Mesendoderm (in vitro differentiated cells): ENCODE data around the gene CYP27C1.
"Not testable (repeated sequence)": the region's sequence is repeated elsewhere in the genome, so short reads cannot be mapped to it uniquely, and the experiment has no call there.

Experiments
- DNase-seq: peaks from one replicate; pipeline ENCODE4 v3.0.0; 2013
- H2AK5ac ChIP-seq: 2 replicates; pipeline ENCODE4 v1.6.1; 2013; ENCODE audit warnings: low read length, inconsistent platforms
- H2BK120ac ChIP-seq: 2 replicates; pipeline ENCODE4 v1.6.1; 2013; ENCODE audit warnings: low read depth, mild to moderate bottlenecking, low read length, moderate library complexity, mixed read lengths
- H2BK15ac ChIP-seq: replicated peaks from 2 replicates; pipeline ENCODE4 v1.6.1; 2013; ENCODE audit warnings: low read depth, mild to moderate bottlenecking, moderate library complexity
- H2BK5ac ChIP-seq: 2 replicates; pipeline ENCODE4 v1.6.1; 2013; ENCODE audit warnings: low read length, inconsistent platforms
- H3K18ac ChIP-seq: 2 replicates; pipeline ENCODE4 v1.6.1; 2013; ENCODE audit warnings: mild to moderate bottlenecking, low read length, mixed read lengths
- H3K23ac ChIP-seq: one replicate; pipeline ENCODE4 v1.6.1; 2013; ENCODE audit warnings: low read length
- H3K27ac ChIP-seq: 2 replicates; pipeline ENCODE4 v1.5.1; 2013; ENCODE audit warnings: low read depth, mild to moderate bottlenecking, inconsistent platforms, low read length, moderate library complexity
- H3K27me3 ChIP-seq: 2 replicates; pipeline ENCODE4 v1.6.1; 2013; ENCODE audit warnings: low read length, control low read depth, mild to moderate bottlenecking, inconsistent platforms; ENCODE audit not compliant: insufficient read depth, poor library complexity
- H3K36me3 ChIP-seq: 2 replicates; pipeline ENCODE4 v1.6.1; 2013; ENCODE audit warnings: low read length, inconsistent platforms; ENCODE audit not compliant: control insufficient read depth, insufficient read depth
- H3K4ac ChIP-seq: one replicate; pipeline ENCODE4 v1.6.1; 2013; ENCODE audit warnings: low read depth, mild to moderate bottlenecking, low read length, moderate library complexity
- H3K4me1 ChIP-seq: 2 replicates; pipeline ENCODE4 v1.6.1; 2013; ENCODE audit warnings: low read depth, low read length, inconsistent platforms; ENCODE audit not compliant: control insufficient read depth
- H3K4me2 ChIP-seq: 2 replicates; pipeline ENCODE4 v1.6.1; 2013; ENCODE audit warnings: low read length
- H3K4me3 ChIP-seq: 2 replicates; pipeline ENCODE4 v1.5.1; 2013; ENCODE audit warnings: mild to moderate bottlenecking, low read length
- H3K56ac ChIP-seq: one replicate; pipeline ENCODE4 v1.6.1; 2013; ENCODE audit warnings: low read length
- H3K79me1 ChIP-seq: 2 replicates; pipeline ENCODE4 v1.6.1; 2013; ENCODE audit warnings: low read length, inconsistent platforms
- H3K79me2 ChIP-seq: 2 replicates; pipeline ENCODE4 v1.6.1; 2013; ENCODE audit warnings: mild to moderate bottlenecking, low read length; ENCODE audit not compliant: control insufficient read depth, insufficient read depth
- H3K9ac ChIP-seq: 2 replicates; pipeline ENCODE4 v1.6.1; 2013; ENCODE audit warnings: low read length, inconsistent platforms
- H4K5ac ChIP-seq: one replicate; pipeline ENCODE4 v1.6.1; 2013; ENCODE audit warnings: low read length
- H4K8ac ChIP-seq: one replicate; pipeline ENCODE4 v1.6.1; 2013; ENCODE audit warnings: low read depth, mild to moderate bottlenecking, control low read depth, low read length, moderate library complexity
- WGBS: extraction: QIAGEN DNeasy Blood & Tissue Kit; methylation state at CpG from one replicate; pipeline ENCODE4 v1.1.7; 2013; ENCODE audit warnings: low lambda C conversion rate, missing lambda C conversion rate; ENCODE audit not compliant: insufficient coverage; ENCODE audit errors: extremely low coverage; 5-methylcytosine and 5-hydroxymethylcytosine counted together

Gene CYP27C1

DNA sequence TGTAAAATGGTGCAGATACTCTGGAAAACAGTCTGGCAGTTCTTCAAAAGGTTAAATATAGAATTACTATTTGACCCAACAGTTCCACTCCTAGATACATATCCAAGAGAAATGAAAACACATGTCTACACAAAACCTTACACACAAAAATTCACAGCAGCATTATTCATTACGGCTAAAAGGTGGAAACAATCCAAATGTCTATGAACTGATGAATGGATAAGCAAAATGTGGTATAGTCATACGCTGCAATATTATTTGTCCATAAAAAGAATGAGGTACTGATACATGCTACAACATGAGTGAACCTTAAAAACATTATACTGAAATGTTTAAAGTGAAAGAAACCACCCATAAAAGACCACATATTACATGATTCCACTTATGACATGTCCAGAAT lies 4.0 kb downstream of the CYP27C1 start:
- H2AK5ac ChIP-seq: no peak overlapping the region
- H4K5ac ChIP-seq: no peak overlapping the region
- no peak overlapping the region for H3K4me2 ChIP-seq
- no peak overlapping the region for H3K9ac ChIP-seq
- no peaks in the 10 kb centered on the region for H3K79me2 ChIP-seq
- no peak for DNase-seq
- H2BK5ac ChIP-seq: no peak overlapping the region
- no peaks in the 10 kb centered on the region for H3K27me3 ChIP-seq
- no peak overlapping the region for H3K4ac ChIP-seq
- no peaks in the 10 kb centered on the region for H3K79me1 ChIP-seq
- H2BK120ac ChIP-seq: no peak overlapping the region
- H3K23ac ChIP-seq: no peak overlapping the region
- H3K27ac ChIP-seq: no peak overlapping the region
- H3K4me3 ChIP-seq: no peak overlapping the region
- H2BK15ac ChIP-seq: no peak overlapping the region
- no peaks in the 10 kb centered on the region for H3K36me3 ChIP-seq
- no CpG with 5 or more reads among the region's 2 CpGs for WGBS
- no peaks in the 10 kb centered on the region for H3K4me1 ChIP-seq
- H4K8ac ChIP-seq: no peak overlapping the region
- no peak overlapping the region for H3K56ac ChIP-seq
- H3K18ac ChIP-seq: no peak overlapping the region

DNA sequence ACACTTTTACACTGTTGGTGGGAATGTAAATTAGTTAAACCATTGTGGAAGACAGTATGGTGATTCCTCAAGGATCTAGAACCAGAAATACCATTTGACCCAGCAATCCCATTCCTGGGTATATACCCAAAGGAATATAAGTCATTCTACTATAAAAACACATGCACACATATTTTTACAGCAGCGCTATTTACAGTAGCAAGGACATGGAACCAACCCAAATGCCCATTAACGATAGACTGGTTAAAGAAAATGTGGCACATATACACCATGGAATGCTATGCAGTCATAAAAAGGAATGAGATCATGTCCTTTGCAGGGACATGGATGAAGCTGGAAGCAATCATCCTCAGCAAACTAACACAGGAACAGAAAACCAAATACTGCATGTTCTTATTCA lies 5.9 kb downstream of the CYP27C1 start:
- WGBS: no CpG with 5 or more reads among the region's 2 CpGs
- H3K18ac ChIP-seq, DNase-seq, H2BK120ac ChIP-seq, H3K79me2 ChIP-seq, H3K79me1 ChIP-seq, H2AK5ac ChIP-seq, H2BK5ac ChIP-seq, H3K4ac ChIP-seq, H3K27ac ChIP-seq, H3K36me3 ChIP-seq, H3K9ac ChIP-seq, H3K4me3 ChIP-seq, H3K4me2 ChIP-seq, H3K27me3 ChIP-seq, H3K4me1 ChIP-seq, H4K5ac ChIP-seq, H3K56ac ChIP-seq, H4K8ac ChIP-seq, H2BK15ac ChIP-seq, H3K23ac ChIP-seq: not testable (repeated sequence)

DNA sequence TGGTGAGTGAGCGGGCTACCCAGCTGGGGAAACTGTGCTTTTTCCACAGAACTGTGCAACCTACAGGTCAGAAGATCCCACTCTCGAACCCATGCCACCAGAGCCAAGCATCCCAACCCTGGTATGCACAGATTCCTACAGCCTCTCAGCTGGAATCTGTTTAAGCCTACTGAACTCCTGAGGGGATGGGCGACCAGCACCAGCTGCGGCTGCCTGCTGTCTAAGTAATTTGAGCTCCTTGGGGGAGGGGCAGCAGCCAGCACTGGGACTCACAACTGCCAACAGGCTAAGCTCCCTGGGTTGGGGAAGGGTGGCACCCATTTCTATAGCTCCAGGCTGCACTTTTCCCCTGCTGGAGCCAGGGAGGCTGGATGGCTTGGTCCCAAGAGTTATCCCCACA lies 11.8 kb downstream of the CYP27C1 start:
- H3K9ac ChIP-seq: no peak overlapping the region
- no peak overlapping the region for H3K18ac ChIP-seq
- H3K79me2 ChIP-seq: no peaks in the 10 kb centered on the region
- no peak overlapping the region for H2BK5ac ChIP-seq
- no peak overlapping the region for H3K4me3 ChIP-seq
- peaks cover 7% of the 10 kb centered on the region for H3K4me1 ChIP-seq
- no peak overlapping the region for H2BK15ac ChIP-seq
- H3K27ac ChIP-seq: no peak overlapping the region
- no CpG with 5 or more reads among the region's 4 CpGs for WGBS
- DNase-seq: peak; percentile 71
- no peak overlapping the region for H3K56ac ChIP-seq
- H4K5ac ChIP-seq: no peak overlapping the region
- H2BK120ac ChIP-seq: no peak overlapping the region
- no peaks in the 10 kb centered on the region for H3K27me3 ChIP-seq
- no peak overlapping the region for H3K4ac ChIP-seq
- no peaks in the 10 kb centered on the region for H3K36me3 ChIP-seq
- no peak overlapping the region for H4K8ac ChIP-seq
- H3K23ac ChIP-seq: no peak overlapping the region
- no peak overlapping the region for H2AK5ac ChIP-seq
- no peak overlapping the region for H3K4me2 ChIP-seq
- no peaks in the 10 kb centered on the region for H3K79me1 ChIP-seq

DNA sequence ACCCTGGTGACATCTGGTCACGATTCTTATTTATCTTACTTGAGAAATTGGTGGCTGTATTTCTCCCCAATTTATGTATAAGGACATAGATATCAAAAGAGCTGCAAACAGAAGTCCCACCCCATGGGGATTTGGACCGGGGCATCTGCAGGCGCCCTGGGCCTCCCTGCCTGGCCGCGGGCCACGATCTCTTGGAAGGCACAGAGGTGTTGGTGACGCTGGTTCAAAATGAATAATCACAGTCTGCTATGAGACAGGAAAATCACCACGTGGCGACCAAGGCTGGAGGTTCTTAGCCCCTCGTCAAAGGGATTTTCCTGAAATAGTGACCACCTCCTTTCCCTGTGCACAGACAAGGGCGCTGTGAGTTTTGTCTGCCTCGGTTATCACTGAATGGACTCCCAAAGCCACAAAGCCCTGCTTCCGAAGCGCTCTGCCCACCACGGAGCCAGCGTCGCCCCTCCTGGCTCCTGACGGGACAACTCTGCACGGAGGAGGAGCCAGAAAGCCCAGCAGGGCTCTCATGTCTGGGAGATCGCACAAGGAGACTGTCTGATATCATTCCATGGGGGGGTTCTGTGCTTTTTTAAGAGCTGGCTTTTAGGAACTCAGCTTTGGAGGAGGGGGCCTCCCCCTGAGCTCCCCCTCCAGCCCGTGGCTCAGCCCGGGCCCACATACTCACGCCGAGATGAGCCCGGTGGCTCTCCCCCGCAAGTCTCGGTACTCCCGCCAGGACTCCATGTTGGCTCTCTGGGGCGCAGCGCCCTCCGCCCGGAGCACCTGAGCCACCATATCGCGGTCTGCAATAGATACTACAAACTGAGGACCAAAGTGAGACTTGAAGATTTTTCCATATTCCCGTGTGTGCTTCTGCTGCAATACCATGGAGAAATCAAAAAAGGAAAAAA lies 14.6 kb downstream of the CYP27C1 start:
- H3K79me2 ChIP-seq: no peaks in the 10 kb centered on the region
- no peak overlapping the region for H3K4ac ChIP-seq
- WGBS: no CpG with 5 or more reads among the region's 35 CpGs
- peaks cover 7% of the 10 kb centered on the region for H3K4me1 ChIP-seq
- peak overlapping the region; percentile 32 for H3K9ac ChIP-seq
- no peak overlapping the region for H2BK120ac ChIP-seq
- no peak overlapping the region for H3K18ac ChIP-seq
- H2BK15ac ChIP-seq: no peak overlapping the region
- H2AK5ac ChIP-seq: no peak overlapping the region
- no peak overlapping the region for H4K8ac ChIP-seq
- H4K5ac ChIP-seq: no peak overlapping the region
- no peak overlapping the region for H3K4me2 ChIP-seq
- H3K23ac ChIP-seq: peak overlapping the region; percentile 80
- H3K79me1 ChIP-seq: no peaks in the 10 kb centered on the region
- H3K4me3 ChIP-seq: no peak overlapping the region
- DNase-seq: no peak
- peak overlapping the region; percentile 34 for H3K56ac ChIP-seq
- H3K27ac ChIP-seq: no peak overlapping the region
- no peaks in the 10 kb centered on the region for H3K27me3 ChIP-seq
- no peaks in the 10 kb centered on the region for H3K36me3 ChIP-seq
- no peak overlapping the region for H2BK5ac ChIP-seq

DNA sequence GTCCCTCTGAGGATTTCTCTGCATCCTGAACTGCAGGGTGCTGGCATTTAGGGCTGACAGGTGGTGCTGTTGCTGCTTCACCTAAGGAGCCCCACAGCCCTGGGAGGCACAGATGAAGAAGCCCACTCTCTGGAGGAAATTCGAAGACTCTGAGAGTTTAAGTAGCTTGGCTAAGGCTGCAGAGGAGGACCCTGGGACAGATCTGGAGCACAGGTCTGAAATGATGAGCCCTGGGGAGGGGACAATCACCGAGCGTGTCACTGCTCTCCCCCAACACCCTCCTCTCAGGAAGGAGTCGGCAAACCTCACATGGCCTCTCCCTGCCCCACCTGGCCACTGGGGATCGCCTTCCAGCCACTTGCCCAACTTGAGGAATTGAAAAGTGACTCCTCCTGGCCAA lies 18.6 kb downstream of the CYP27C1 start:
- Histone ChIP-seq H3K79me1 (no peaks in the 10 kb centered on the region), H4K5ac (no peak overlapping the region), H2AK5ac (no peak overlapping the region), H3K4me1 (no peaks in the 10 kb centered on the region), H2BK120ac (no peak overlapping the region), H3K4me2 (no peak overlapping the region), H3K18ac (no peak overlapping the region), H3K56ac (no peak overlapping the region), H3K79me2 (no peaks in the 10 kb centered on the region), H3K4me3 (no peak overlapping the region), H3K27ac (no peak overlapping the region), H3K27me3 (no peaks in the 10 kb centered on the region), H3K23ac (no peak overlapping the region), H2BK5ac (no peak overlapping the region), H3K4ac (no peak overlapping the region), H4K8ac (no peak overlapping the region), H3K9ac (no peak overlapping the region), H3K36me3 (no peaks in the 10 kb centered on the region), H2BK15ac (no peak overlapping the region)
- DNase-seq: no peak
- no CpG with 5 or more reads among the region's 5 CpGs for WGBS

DNA sequence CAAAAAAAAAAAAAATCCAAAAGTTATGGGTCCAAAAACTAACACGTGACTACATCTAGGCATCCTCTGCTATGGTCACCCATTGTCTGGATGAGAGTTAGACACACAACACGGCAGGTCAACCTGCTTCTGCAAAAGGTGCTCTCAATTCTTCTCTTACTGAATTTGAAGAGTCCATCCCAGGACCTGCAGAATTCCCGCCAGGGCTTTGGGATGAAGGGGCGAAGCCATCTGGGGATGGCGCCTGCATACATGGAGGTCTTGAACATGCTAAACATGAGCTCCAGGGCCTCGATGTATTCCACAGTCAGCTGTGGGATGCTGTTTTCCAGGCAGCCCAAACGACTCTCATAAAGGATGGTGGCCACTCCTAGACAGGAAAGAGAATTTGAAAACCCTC lies 19.1 kb downstream of the CYP27C1 start:
- Histone ChIP-seq H3K4me3 (no peak overlapping the region), H3K27me3 (no peaks in the 10 kb centered on the region), H3K4me1 (no peaks in the 10 kb centered on the region), H2BK5ac (no peak overlapping the region), H3K79me1 (no peaks in the 10 kb centered on the region), H2AK5ac (no peak overlapping the region), H3K79me2 (no peaks in the 10 kb centered on the region), H3K27ac (no peak overlapping the region), H4K8ac (no peak overlapping the region), H2BK120ac (no peak overlapping the region), H3K56ac (no peak overlapping the region), H3K4ac (no peak overlapping the region), H3K4me2 (no peak overlapping the region), H3K36me3 (no peaks in the 10 kb centered on the region), H3K23ac (no peak overlapping the region), H2BK15ac (no peak overlapping the region), H3K9ac (no peak overlapping the region), H4K5ac (no peak overlapping the region), H3K18ac (no peak overlapping the region)
- WGBS: no CpG with 5 or more reads among the region's 7 CpGs
- no peak for DNase-seq
